Chondrocyte (in vitro differentiated cells): ENCODE data around the gene PAK4. TPM values are rescaled to one million over a fixed set of nuclear protein-coding genes. Genes with fewer than 3 reads are reported as not detected.

Experiments
- DNase-seq: peaks from one replicate; pipeline ENCODE4 v3.0.0; 2021; ENCODE audit warnings: mixed read lengths, low spot score
- H3K27ac Mint-ChIP-seq: one replicate; pipeline ENCODE4 v1.8.0; 2021; ENCODE audit warnings: mild to moderate bottlenecking, moderate library complexity, mixed read lengths; ENCODE audit not compliant: unreplicated experiment
- H3K27me3 Mint-ChIP-seq: 2 replicates; pipeline ENCODE4 v1.8.0; 2021; ENCODE audit warnings: low read depth, mixed read lengths
- H3K36me3 Mint-ChIP-seq: 2 replicates; pipeline ENCODE4 v1.8.0; 2021; ENCODE audit warnings: low read depth, mixed read lengths
- H3K4me1 Mint-ChIP-seq: 2 replicates; pipeline ENCODE4 v1.8.0; 2021; ENCODE audit warnings: low read depth, mild to moderate bottlenecking, mixed read lengths
- H3K4me3 Mint-ChIP-seq: one replicate; pipeline ENCODE4 v1.8.0; 2021; ENCODE audit warnings: mild to moderate bottlenecking, moderate library complexity, mixed read lengths; ENCODE audit not compliant: unreplicated experiment
- H3K9me3 Mint-ChIP-seq: 2 replicates; pipeline ENCODE4 v1.8.0; 2021; ENCODE audit warnings: low read depth, mixed read lengths
- total RNA-seq: library from RNA; stranded (reverse); gene quantifications from 3 replicates; pipeline ENCODE4 v1.2.1, GENCODE V29; 2021
- TF ChIP-seq, protein P1 (sequence below): fragments of 200-600 bp; sonication (generic); IDR thresholded peaks from 2 replicates; pipeline ENCODE4 v1.5.0; 2021; ENCODE audit warnings: antibody characterized with exemption, mild to moderate bottlenecking, moderate library complexity

The PAK4 gene
- total RNA-seq, 1 donor from 2014 or later = 14.4 TPM

DNA sequence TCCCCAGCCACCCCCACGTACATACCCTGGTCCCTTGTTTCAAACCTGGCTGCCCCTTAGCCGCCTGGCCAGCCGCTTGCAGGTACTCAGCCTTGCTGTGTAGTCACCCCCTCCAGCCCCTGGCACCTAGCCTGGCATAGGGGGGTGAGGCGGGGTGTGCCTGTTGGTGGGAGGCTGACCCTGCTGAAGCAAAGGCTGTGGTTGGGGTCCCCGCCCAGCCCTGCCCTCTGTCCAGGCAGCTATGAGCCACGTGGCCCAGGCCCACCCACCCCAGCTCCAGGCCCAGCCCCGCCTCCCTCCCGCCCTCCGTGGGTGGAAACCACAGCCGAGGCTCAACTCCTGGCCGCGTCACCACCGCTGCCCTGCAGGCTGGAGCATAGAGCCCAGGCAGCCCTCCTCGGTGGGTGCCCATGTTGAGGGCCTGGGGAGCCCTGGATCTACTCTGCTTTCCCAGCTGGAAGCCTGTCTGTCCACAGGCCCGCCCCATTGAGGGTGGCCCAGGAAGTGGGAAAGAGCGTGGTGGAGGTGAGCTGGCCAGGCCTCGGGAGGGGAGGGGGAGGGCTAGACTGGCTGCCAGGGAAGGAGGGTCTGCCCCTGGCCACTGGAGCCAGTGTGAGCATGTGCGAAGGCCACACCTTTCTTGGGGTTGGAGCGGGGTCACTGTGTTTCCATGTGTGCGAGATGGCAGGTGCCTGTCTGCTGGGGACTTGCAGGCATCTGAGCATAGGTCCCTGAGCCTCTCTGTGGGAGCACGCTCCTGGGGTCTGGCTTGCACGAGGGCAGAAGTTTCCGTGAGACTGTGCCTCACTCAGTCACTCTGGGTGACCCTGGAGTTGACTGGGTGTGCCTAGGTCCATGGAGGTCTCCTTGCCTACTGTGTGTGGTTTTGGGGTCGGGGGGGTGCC, 31.0 kb downstream of the PAK4 start:
- DNase-seq = no peak
- TF ChIP-seq, protein P1, sequence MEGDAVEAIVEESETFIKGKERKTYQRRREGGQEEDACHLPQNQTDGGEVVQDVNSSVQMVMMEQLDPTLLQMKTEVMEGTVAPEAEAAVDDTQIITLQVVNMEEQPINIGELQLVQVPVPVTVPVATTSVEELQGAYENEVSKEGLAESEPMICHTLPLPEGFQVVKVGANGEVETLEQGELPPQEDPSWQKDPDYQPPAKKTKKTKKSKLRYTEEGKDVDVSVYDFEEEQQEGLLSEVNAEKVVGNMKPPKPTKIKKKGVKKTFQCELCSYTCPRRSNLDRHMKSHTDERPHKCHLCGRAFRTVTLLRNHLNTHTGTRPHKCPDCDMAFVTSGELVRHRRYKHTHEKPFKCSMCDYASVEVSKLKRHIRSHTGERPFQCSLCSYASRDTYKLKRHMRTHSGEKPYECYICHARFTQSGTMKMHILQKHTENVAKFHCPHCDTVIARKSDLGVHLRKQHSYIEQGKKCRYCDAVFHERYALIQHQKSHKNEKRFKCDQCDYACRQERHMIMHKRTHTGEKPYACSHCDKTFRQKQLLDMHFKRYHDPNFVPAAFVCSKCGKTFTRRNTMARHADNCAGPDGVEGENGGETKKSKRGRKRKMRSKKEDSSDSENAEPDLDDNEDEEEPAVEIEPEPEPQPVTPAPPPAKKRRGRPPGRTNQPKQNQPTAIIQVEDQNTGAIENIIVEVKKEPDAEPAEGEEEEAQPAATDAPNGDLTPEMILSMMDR = no peak
- no peaks in the 10 kb centered on the region for H3K36me3 Mint-ChIP-seq
- H3K4me1 Mint-ChIP-seq = peaks cover 15% of the 10 kb centered on the region
- H3K27me3 Mint-ChIP-seq = no peaks in the 10 kb centered on the region
- H3K9me3 Mint-ChIP-seq = no peaks in the 10 kb centered on the region
- H3K4me3 Mint-ChIP-seq = no peak overlapping the region
- H3K27ac Mint-ChIP-seq = no peak overlapping the region

DNA sequence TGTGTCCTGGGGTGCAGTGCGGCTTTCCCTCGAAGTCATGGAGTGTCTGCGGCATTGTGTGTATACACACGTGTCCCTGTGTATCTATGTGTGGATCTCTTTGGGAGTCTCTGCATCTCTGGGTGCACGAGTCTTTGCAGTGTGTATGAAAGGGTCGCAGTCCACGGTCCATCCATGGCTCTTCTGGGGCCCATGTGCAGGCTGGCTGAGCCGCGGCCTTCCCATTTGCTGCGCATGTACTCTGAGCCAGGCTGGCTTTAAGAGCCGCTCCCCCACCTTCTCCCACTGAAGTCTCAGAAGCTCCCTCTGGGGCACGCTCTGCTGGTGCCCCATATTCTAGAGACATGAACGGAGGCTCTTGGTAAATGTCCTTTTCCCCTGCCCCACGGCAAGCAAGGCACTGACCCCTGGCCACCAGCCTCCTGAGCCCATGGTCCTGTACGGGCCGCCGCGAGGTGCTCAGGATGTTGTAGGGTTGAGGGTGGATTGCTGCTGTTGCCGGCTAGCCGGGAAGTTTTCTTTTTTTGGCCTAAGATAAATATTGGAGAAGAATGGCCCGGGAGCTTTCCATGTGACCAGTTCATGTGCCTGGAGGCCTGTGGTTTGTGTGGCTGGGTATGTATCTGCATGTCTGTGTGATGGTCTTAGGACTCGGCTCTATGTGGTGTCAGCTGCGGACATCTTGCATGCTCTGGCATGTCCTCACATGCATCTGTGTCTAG, 31.9 kb downstream of the PAK4 start:
- peaks cover 15% of the 10 kb centered on the region for H3K4me1 Mint-ChIP-seq
- H3K4me3 Mint-ChIP-seq = no peak overlapping the region
- no peaks in the 10 kb centered on the region for H3K9me3 Mint-ChIP-seq
- TF ChIP-seq, protein P1 = no peak
- no peaks in the 10 kb centered on the region for H3K36me3 Mint-ChIP-seq
- no peak for DNase-seq
- peak overlapping the region; percentile 34 for H3K27ac Mint-ChIP-seq
- no peaks in the 10 kb centered on the region for H3K27me3 Mint-ChIP-seq

DNA sequence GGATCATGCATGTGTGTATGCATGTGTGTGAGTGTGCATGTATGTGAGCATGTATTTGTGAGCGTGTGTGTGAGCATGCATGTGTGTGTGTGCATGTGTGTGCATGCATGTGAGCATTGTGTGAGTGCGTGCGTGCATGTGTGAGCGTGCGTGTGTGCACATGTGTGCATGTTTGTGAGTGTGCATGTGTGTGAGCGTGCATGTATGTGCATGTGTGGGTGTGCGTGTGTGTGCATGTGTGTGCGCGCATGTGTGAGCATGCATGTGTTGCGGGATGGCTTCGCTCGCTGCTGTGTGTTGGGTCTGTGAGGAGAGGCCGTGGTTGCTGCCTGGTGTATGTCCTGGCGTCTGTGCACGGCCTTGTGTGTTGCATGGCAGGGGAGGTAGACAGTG, 32.4 kb downstream of the PAK4 start:
- TF ChIP-seq, protein P1 = no peak
- no peak overlapping the region for H3K4me3 Mint-ChIP-seq
- H3K9me3 Mint-ChIP-seq = no peaks in the 10 kb centered on the region
- no peak for DNase-seq
- H3K27ac Mint-ChIP-seq = no peak overlapping the region
- no peaks in the 10 kb centered on the region for H3K27me3 Mint-ChIP-seq
- peaks cover 15% of the 10 kb centered on the region for H3K4me1 Mint-ChIP-seq
- H3K36me3 Mint-ChIP-seq = no peaks in the 10 kb centered on the region

DNA sequence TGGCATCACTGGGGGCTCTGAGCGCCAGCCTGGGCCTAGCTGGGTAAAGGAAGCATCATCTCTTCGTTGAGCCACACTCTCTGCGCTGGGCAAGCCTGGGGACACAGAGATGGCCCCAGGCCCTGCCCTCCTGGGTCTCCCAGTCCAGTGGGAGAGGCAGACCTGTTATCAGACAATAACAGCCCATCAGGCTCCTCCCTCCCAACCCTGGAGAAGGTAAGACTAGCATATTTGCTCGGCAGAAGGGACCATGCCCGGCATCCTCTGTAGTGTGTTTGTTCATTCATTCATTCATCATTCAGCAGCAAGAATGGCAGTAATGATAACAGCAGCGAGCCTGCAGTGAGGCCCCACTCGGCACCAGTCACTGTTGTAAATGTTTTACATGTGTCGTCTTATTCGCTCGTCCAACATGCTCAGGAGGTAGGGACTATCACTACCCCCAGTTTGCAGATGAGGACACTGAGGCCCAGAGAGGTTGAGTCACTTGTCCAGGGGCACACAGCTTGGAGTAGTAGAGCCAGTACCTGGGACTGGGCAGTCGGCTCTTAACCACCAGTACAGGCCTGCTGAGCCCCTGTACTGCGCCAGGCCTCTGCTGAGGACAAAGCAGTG, 33.2 kb downstream of the PAK4 start:
- no peak overlapping the region for H3K4me3 Mint-ChIP-seq
- H3K27ac Mint-ChIP-seq = no peak overlapping the region
- no peaks in the 10 kb centered on the region for H3K36me3 Mint-ChIP-seq
- no peaks in the 10 kb centered on the region for H3K9me3 Mint-ChIP-seq
- no peak for DNase-seq
- peaks cover 15% of the 10 kb centered on the region for H3K4me1 Mint-ChIP-seq
- H3K27me3 Mint-ChIP-seq = no peaks in the 10 kb centered on the region
- TF ChIP-seq, protein P1 = no peak

DNA sequence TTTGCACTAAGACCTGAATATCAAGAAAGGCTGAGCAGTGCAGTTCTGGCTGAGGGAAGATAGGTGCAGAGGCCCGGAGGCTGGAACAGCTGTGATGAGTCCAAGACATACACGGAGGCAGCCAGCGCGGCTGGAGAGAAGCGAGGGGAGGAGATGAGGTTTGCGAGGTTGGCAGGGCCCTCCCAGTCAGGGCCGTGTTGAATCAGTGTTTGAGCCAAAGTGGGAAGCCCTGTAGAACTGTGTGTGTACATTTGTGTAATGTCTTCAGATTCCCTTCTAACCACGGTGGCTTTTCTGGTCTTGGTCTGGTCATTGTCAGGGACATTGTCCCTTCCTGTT, 34.9 kb downstream of the PAK4 start:
- Mint-ChIP-seq H3K4me3 (no peak overlapping the region), H3K27me3 (no peaks in the 10 kb centered on the region), H3K9me3 (no peaks in the 10 kb centered on the region), H3K4me1 (peaks cover 15% of the 10 kb centered on the region), H3K36me3 (no peaks in the 10 kb centered on the region), H3K27ac (no peak overlapping the region)
- TF ChIP-seq, protein P1 = no peak
- DNase-seq = no peak
